CD8-positive, alpha-beta memory T cell (primary cell): ENCODE measurements around the gene CACNA1C. TPM values are rescaled to one million over a fixed set of nuclear protein-coding genes. Genes with fewer than 3 reads are reported as not detected.
A peak's percentile ranks its signal among the peaks of the same experiment; 100 is the strongest.

ENCODE experiments used
- CTCF ChIA-PET: fragments of 350-600 bp; sonication (Branson Sonifier 250); formaldehyde crosslinking; loops from one replicate; lab custom pipeline; 2021; ENCODE audit warnings: antibody characterized with exemption; lab: Charles Lee
- POLR2A ChIA-PET: fragments of 350-600 bp; sonication (Branson Sonifier 250); formaldehyde crosslinking; loops from one replicate; lab custom pipeline; 2021; ENCODE audit warnings: antibody characterized with exemption; lab: Charles Lee
- DNase-seq, 5 donors: peaks; one replicate each; pipeline versions ENCODE4 v3.0.0 to v3.0.0-alpha.2; 2020 to 2022; ENCODE audit warnings: mixed read lengths in 1 of 5
- H3K27ac ChIP-seq: one replicate; pipeline ENCODE4 v1.7.0; 2013; ENCODE audit warnings: low read depth, mild to moderate bottlenecking, low read length, moderate library complexity
- H3K27me3 ChIP-seq: 2 replicates; pipeline ENCODE4 v1.7.0; 2013; ENCODE audit warnings: low read length, mild to moderate bottlenecking; ENCODE audit not compliant: insufficient read depth, poor library complexity, severe bottlenecking
- H3K36me3 ChIP-seq: 2 replicates; pipeline ENCODE4 v1.7.0; 2013; ENCODE audit warnings: mild to moderate bottlenecking, low read length, moderate library complexity; ENCODE audit not compliant: insufficient read depth
- H3K4me1 ChIP-seq: 2 replicates; pipeline ENCODE4 v1.7.0; 2013; ENCODE audit warnings: mild to moderate bottlenecking, low read length, moderate library complexity; ENCODE audit not compliant: insufficient read depth
- H3K4me3 ChIP-seq: 2 replicates; pipeline ENCODE4 v1.7.0; 2013; ENCODE audit warnings: mild to moderate bottlenecking, low read length
- H3K9me3 ChIP-seq: 2 replicates; pipeline ENCODE4 v1.7.0; 2013; ENCODE audit warnings: mild to moderate bottlenecking, low read length
- H3K27ac Mint-ChIP-seq, 8 donors: one replicate each; pipeline ENCODE4 v1.8.0; 2020 to 2021; ENCODE audit warnings: mixed read lengths in 8 of 8, mild to moderate bottlenecking in 6 of 8, inconsistent platforms in 3 of 8, moderate library complexity in 3 of 8
- H3K27me3 Mint-ChIP-seq, 2 donors: one replicate each; pipeline ENCODE4 v1.8.0; 2020 to 2021; ENCODE audit warnings: mixed read lengths in 2 of 2, mild to moderate bottlenecking in 1 of 2, moderate library complexity in 1 of 2
- H3K36me3 Mint-ChIP-seq, 3 donors: one replicate each; pipeline ENCODE4 v1.8.0; 2020 to 2021; ENCODE audit warnings: mixed read lengths in 3 of 3, inconsistent platforms in 1 of 3, mild to moderate bottlenecking in 1 of 3
- H3K4me1 Mint-ChIP-seq, 3 donors: one replicate each; pipeline ENCODE4 v1.8.0; 2020 to 2021; ENCODE audit warnings: mixed read lengths in 3 of 3, inconsistent platforms in 1 of 3, mild to moderate bottlenecking in 1 of 3
- H3K4me3 Mint-ChIP-seq, 7 donors: one replicate each; pipeline ENCODE4 v1.8.0; 2020 to 2021; ENCODE audit warnings: mixed read lengths in 7 of 7, mild to moderate bottlenecking in 6 of 7, moderate library complexity in 4 of 7, inconsistent platforms in 2 of 7
- H3K9me3 Mint-ChIP-seq, 5 donors: one replicate each; pipeline ENCODE4 v1.8.0; 2020 to 2022; ENCODE audit warnings: mixed read lengths in 5 of 5, mild to moderate bottlenecking in 3 of 5, moderate library complexity in 2 of 5, inconsistent platforms in 1 of 5
- polyA plus RNA-seq: library from polyadenylated mRNA; unstranded; fragments of 300-500 nt; fragmentation: Illumina TruSeq; gene quantifications from one replicate; pipeline ENCODE4 v1.2.3, GENCODE V29; 2021
- total RNA-seq, 2 experiments: library from RNA; stranded (reverse); gene quantifications; one replicate each; pipeline ENCODE4 v1.2.3, GENCODE V29; 2021

The CACNA1C gene
- total and polyA plus RNA-seq, 3 experiments from 2014 or later = 0.04 to 0.10 (median 0.04) TPM

DNA sequence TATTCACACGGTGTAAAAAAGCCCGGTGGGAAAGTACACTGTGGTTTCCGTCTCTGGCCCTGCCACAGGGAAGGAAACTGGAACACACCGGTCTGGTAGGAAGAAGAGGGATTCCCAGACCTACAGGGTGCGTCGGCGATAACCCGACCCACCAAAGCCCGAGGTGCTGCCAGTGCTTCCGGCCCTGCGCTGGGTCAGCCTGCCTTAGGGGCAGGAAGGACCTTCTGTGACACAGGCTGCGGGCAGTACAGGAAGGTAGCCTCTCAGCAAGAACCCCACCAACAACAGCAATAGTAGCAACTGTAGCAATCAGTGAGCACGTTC is 572.5 kb downstream of the CACNA1C start:
- no peak overlapping the region for H3K4me3 Mint-ChIP-seq
- H3K9me3 Mint-ChIP-seq = no peaks in the 10 kb centered on the region
- DNase-seq = no peak
- peaks cover 14 to 65% of the 10 kb centered on the region in 2 donors for H3K27me3 Mint-ChIP-seq
- no peaks in the 10 kb centered on the region for H3K4me1 Mint-ChIP-seq
- H3K9me3 ChIP-seq = no peaks in the 10 kb centered on the region
- POLR2A ChIA-PET = no interaction called here
- no peaks in the 10 kb centered on the region for H3K36me3 Mint-ChIP-seq
- no peaks in the 10 kb centered on the region for H3K36me3 ChIP-seq
- no peak overlapping the region for H3K27ac Mint-ChIP-seq
- CTCF ChIA-PET = no interaction called here
- no peak overlapping the region for H3K27ac ChIP-seq
- H3K27me3 ChIP-seq = no peaks in the 10 kb centered on the region
- no peaks in the 10 kb centered on the region for H3K4me1 ChIP-seq
- H3K4me3 ChIP-seq = no peak overlapping the region

- ChIA-PET POLR2A (no interaction called here), CTCF (no interaction called here)
- H3K27me3 Mint-ChIP-seq = peaks cover 14 to 60% of the 10 kb centered on the region in 2 donors
- H3K4me3 Mint-ChIP-seq = no peak overlapping the region
- H3K4me1 ChIP-seq = no peaks in the 10 kb centered on the region
- no peaks in the 10 kb centered on the region for H3K27me3 ChIP-seq
- H3K36me3 ChIP-seq = no peaks in the 10 kb centered on the region
- H3K4me3 ChIP-seq = no peak overlapping the region
- H3K27ac Mint-ChIP-seq = no peak overlapping the region
- no peak for DNase-seq
- no peaks in the 10 kb centered on the region for H3K9me3 ChIP-seq
- no peak overlapping the region for H3K27ac ChIP-seq
- no peaks in the 10 kb centered on the region for H3K36me3 Mint-ChIP-seq
- H3K4me1 Mint-ChIP-seq = no peaks in the 10 kb centered on the region
- H3K9me3 Mint-ChIP-seq = no peaks in the 10 kb centered on the region
Observed at GRCh38 chr12:2627076-2627834, 574.5 kb downstream of the CACNA1C start.

GRCh38 chr12:2627835-2628191 is 575.0 kb downstream of the CACNA1C start:
- Histone ChIP-seq H3K27ac (no peak overlapping the region), H3K4me3 (no peak overlapping the region), H3K36me3 (no peaks in the 10 kb centered on the region), H3K9me3 (no peaks in the 10 kb centered on the region), H3K27me3 (no peaks in the 10 kb centered on the region), H3K4me1 (no peaks in the 10 kb centered on the region)
- H3K9me3 Mint-ChIP-seq = no peaks in the 10 kb centered on the region
- DNase-seq = no peak
- H3K36me3 Mint-ChIP-seq = no peaks in the 10 kb centered on the region
- CTCF ChIA-PET = no interaction called here
- peaks cover 17 to 60% of the 10 kb centered on the region in 2 donors for H3K27me3 Mint-ChIP-seq
- POLR2A ChIA-PET = no interaction called here
- H3K4me3 Mint-ChIP-seq = no peak overlapping the region
- no peaks in the 10 kb centered on the region for H3K4me1 Mint-ChIP-seq
- no peak overlapping the region for H3K27ac Mint-ChIP-seq

DNA sequence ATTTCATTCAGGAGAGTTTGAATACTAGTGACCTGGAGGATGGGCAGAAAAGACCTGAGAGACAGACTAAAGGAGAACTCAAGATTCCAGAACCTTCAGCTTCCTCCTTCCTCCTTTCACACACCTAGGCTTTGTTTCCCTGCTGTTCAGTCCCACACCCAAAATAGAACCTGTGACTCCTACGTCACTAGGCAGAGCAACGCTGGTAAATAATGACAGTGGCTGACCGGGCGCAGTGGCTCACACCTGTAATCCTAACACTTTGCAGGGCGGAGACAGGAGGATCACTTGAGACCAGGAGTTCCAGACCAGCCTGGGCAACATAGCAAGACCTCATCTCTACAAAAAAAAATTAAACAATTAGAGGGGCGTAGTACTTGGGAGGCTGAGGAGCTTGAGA is 575.6 kb downstream of the CACNA1C start:
- no peak for DNase-seq
- Mint-ChIP-seq H3K9me3 (no peaks in the 10 kb centered on the region), H3K36me3 (no peaks in the 10 kb centered on the region), H3K27ac (peak overlapping the region in 1 of 8 donors; percentile 35), H3K4me1 (no peaks in the 10 kb centered on the region), H3K4me3 (no peak overlapping the region), H3K27me3 (peaks cover 21 to 62% of the 10 kb centered on the region in 2 donors)
- Histone ChIP-seq H3K36me3 (no peaks in the 10 kb centered on the region), H3K4me1 (no peaks in the 10 kb centered on the region), H3K27me3 (no peaks in the 10 kb centered on the region), H3K9me3 (no peaks in the 10 kb centered on the region), H3K4me3 (no peak overlapping the region), H3K27ac (no peak overlapping the region)
- POLR2A ChIA-PET = no interaction called here
- CTCF ChIA-PET = no interaction called here

GRCh38 chr12:2629051-2629450 is 576.3 kb downstream of the CACNA1C start:
- Histone ChIP-seq H3K4me3 (no peak overlapping the region), H3K4me1 (no peaks in the 10 kb centered on the region), H3K27ac (no peak overlapping the region), H3K9me3 (no peaks in the 10 kb centered on the region), H3K27me3 (no peaks in the 10 kb centered on the region), H3K36me3 (no peaks in the 10 kb centered on the region)
- Mint-ChIP-seq H3K9me3 (peaks cover 0 to under 1% (median 0%) of the 10 kb centered on the region in 5 donors), H3K4me3 (no peak overlapping the region), H3K27ac (no peak overlapping the region), H3K27me3 (peaks cover 22 to 61% of the 10 kb centered on the region in 2 donors), H3K36me3 (no peaks in the 10 kb centered on the region), H3K4me1 (no peaks in the 10 kb centered on the region)
- no peak for DNase-seq
- ChIA-PET POLR2A (no interaction called here), CTCF (no interaction called here)

DNA sequence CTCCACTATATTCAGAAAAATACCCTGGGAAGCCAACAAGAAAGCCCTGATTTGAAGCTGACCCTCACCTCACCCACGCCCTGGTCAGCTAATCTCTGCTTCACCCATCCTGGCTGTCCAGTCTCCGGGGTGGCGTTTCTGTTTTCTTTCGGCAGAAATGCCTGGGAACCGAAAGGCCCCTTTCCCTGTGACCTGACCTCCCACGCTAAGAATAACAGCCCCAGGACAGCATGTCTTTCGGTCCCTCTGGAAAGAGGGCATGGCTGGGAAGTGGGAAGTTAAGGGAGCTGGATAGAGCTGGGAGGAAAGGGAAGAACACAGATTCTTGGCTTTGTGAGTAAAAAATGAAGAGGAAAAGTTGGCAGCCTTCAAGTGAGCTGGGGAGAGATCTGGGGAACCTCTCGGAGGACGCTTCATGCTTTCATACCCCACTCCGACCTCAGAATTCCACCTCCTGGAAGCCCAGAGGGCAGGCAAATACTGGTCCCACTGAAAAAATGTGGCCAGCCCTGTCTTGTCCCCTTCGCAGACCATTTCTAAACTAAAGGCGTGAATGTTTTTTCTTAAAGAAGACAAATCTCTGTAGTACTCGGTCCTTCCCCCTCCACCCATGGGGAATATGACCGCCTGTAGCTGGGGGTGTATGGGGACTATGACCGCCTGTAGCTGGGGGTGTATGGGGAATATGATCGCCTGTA is 579.0 kb downstream of the CACNA1C start:
- ChIA-PET CTCF (no interaction called here), POLR2A (no interaction called here)
- H3K27me3 Mint-ChIP-seq = peaks cover 25 to 69% of the 10 kb centered on the region in 2 donors

DNA sequence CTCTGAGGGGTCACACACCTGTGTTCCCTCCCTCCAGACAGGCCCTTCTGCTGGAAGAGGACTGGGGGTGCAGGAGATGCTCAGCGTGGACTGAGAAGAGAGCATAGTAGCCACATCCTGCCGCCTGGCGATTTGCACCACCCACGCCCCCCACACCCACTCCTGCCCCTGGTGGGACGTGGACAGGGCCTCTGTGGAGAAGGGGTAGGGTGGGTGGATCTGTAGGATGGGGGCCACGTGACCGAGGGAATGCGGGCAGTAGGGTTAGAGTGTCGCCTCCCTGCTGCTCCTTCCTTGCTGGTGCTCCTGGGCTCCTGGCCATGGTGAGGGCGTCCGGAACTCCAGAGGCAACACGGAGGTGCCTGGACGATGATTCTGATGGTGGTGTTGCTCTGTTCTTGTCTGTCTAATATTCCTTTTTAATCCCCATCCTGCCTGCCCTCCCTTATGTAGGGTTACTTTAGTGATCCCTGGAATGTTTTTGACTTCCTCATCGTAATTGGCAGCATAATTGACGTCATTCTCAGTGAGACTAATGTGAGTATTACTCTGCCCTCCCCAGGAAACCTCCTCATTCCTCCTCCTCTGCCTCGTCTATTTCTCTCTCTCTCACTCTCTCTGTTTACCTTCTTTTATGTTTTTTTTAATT is 580.5 kb downstream of the CACNA1C start:
- no peaks in the 10 kb centered on the region for H3K4me1 Mint-ChIP-seq
- H3K27me3 Mint-ChIP-seq = peaks cover 23 to 70% of the 10 kb centered on the region in 2 donors
- ChIA-PET CTCF (no interaction called here), POLR2A (no interaction called here)
- H3K9me3 Mint-ChIP-seq = peaks cover 0 to 2% (median 0%) of the 10 kb centered on the region in 5 donors
- no peak overlapping the region for H3K4me3 Mint-ChIP-seq
- no peak overlapping the region for H3K4me3 ChIP-seq
- peaks cover 6% of the 10 kb centered on the region for H3K27me3 ChIP-seq
- no peaks in the 10 kb centered on the region for H3K36me3 ChIP-seq
- no peaks in the 10 kb centered on the region for H3K4me1 ChIP-seq
- H3K27ac Mint-ChIP-seq = no peak overlapping the region
- no peaks in the 10 kb centered on the region for H3K9me3 ChIP-seq
- no peak overlapping the region for H3K27ac ChIP-seq
- peaks cover 0 to 3% (median 2%) of the 10 kb centered on the region in 3 donors for H3K36me3 Mint-ChIP-seq
- DNase-seq = no peak

More for the DNA sequence above, 579.0 kb downstream of the CACNA1C start:
- H3K4me1 Mint-ChIP-seq = no peaks in the 10 kb centered on the region
- no peak overlapping the region for H3K4me3 ChIP-seq
- H3K9me3 ChIP-seq = no peaks in the 10 kb centered on the region
- H3K27ac Mint-ChIP-seq = no peak overlapping the region
- no peak overlapping the region for H3K27ac ChIP-seq
- no peak for DNase-seq
- H3K4me1 ChIP-seq = no peaks in the 10 kb centered on the region
- H3K36me3 ChIP-seq = no peaks in the 10 kb centered on the region
- no peak overlapping the region for H3K4me3 Mint-ChIP-seq
- no peaks in the 10 kb centered on the region for H3K36me3 Mint-ChIP-seq
- peaks cover 0 to 2% (median 0%) of the 10 kb centered on the region in 5 donors for H3K9me3 Mint-ChIP-seq
- H3K27me3 ChIP-seq = no peaks in the 10 kb centered on the region

GRCh38 chr12:2633825-2634200 is 581.0 kb downstream of the CACNA1C start:
- no peaks in the 10 kb centered on the region for H3K9me3 ChIP-seq
- H3K27me3 Mint-ChIP-seq = peaks cover 20 to 69% of the 10 kb centered on the region in 2 donors
- POLR2A ChIA-PET = no interaction called here

More at GRCh38 chr12:2633825-2634200, 581.0 kb downstream of the CACNA1C start:
- peaks cover 0 to 2% (median 0%) of the 10 kb centered on the region in 5 donors for H3K9me3 Mint-ChIP-seq
- CTCF ChIA-PET = no interaction called here
- Histone ChIP-seq H3K4me1 (no peaks in the 10 kb centered on the region), H3K4me3 (no peak overlapping the region), H3K27ac (no peak overlapping the region), H3K36me3 (no peaks in the 10 kb centered on the region), H3K27me3 (peaks cover 6% of the 10 kb centered on the region)
- no peak overlapping the region for H3K27ac Mint-ChIP-seq
- H3K36me3 Mint-ChIP-seq = peaks cover 0 to 5% (median 3%) of the 10 kb centered on the region in 3 donors
- DNase-seq = no peak
- H3K4me1 Mint-ChIP-seq = no peaks in the 10 kb centered on the region
- H3K4me3 Mint-ChIP-seq = no peak overlapping the region
